ENCODE measurements around the gene PRKCE.

DNA sequence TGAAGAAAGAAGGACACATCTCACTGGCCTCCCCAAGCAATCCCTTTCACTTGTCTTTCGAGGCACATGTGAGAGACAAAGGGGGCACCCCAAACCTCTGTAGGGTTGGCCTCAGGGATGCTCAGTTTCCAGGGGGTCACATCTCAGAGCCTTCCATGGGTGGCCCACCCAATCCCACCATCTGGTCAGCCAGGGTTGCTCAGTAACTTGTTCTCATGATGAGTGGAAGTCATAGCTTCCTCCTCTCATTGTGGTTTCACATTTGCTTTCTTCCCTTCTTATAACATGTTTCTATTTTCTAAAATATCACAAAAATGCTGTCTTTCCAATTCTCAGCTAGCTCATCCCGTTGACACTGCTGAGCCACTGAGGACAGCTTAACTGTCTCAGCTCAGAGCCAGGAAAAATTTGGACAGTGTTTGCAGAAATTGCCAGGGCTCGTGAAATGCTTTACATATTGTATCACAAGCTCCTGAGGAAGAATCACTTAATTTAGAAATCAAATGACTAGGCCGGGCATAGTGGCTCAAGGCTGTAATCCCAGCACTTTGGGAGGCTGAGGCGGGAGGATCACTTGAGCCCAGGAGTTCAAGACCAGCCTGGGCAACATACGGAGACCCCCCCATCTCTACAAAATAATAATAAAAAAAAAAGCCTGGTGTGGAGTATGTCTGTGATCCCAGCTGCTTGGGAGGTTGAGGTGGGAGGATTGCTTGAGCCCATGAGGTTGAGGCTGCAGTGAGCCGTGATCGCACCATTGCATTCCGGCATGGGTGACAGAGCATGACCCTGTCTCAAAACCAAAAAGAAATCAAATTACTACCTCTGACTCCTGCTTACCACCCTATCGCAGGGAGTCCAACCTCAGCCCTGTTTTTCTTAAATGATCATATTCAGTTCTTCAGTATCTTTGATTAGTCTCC is 129.3 kb downstream of the PRKCE start:
- TF ChIP-seq CTCF (IDR thresholded peaks at IDR 0.05; ENCODE audit: low read depth, low read length, missing input control) (no peak), MAX (IDR thresholded peaks at IDR 0.05) (no peak), TAF1 (conservative IDR thresholded peaks at IDR 0.05) (no peak), FOXA1 (IDR thresholded peaks at IDR 0.05) (no peak), JUND (IDR thresholded peaks at IDR 0.05) (no peak), ZBTB33 (IDR thresholded peaks at IDR 0.05) (no peak), HNF4A (conservative IDR thresholded peaks at IDR 0.05) (no peak), RXRA (IDR thresholded peaks at IDR 0.05) (no peak), GABPA (IDR thresholded peaks at IDR 0.05 in 1 of 2, conservative IDR thresholded peaks at IDR 0.05 in 1 of 2) (no peak)
- TF ChIP-seq, protein P1, sequence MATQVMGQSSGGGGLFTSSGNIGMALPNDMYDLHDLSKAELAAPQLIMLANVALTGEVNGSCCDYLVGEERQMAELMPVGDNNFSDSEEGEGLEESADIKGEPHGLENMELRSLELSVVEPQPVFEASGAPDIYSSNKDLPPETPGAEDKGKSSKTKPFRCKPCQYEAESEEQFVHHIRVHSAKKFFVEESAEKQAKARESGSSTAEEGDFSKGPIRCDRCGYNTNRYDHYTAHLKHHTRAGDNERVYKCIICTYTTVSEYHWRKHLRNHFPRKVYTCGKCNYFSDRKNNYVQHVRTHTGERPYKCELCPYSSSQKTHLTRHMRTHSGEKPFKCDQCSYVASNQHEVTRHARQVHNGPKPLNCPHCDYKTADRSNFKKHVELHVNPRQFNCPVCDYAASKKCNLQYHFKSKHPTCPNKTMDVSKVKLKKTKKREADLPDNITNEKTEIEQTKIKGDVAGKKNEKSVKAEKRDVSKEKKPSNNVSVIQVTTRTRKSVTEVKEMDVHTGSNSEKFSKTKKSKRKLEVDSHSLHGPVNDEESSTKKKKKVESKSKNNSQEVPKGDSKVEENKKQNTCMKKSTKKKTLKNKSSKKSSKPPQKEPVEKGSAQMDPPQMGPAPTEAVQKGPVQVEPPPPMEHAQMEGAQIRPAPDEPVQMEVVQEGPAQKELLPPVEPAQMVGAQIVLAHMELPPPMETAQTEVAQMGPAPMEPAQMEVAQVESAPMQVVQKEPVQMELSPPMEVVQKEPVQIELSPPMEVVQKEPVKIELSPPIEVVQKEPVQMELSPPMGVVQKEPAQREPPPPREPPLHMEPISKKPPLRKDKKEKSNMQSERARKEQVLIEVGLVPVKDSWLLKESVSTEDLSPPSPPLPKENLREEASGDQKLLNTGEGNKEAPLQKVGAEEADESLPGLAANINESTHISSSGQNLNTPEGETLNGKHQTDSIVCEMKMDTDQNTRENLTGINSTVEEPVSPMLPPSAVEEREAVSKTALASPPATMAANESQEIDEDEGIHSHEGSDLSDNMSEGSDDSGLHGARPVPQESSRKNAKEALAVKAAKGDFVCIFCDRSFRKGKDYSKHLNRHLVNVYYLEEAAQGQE (IDR thresholded peaks at IDR 0.05): no peak

Data from liver (tissue), 3 donors.